Left ventricle myocardium inferior (tissue), 1 donor: ENCODE results near the gene TAMALIN. TPM values are rescaled to one million over a fixed set of nuclear protein-coding genes. Genes with fewer than 3 reads are reported as not detected.

Experiments
- DNase-seq: peaks from one replicate; pipeline ENCODE4 v3.0.0-alpha.2; 2020
- H3K27ac ChIP-seq: fragments of 200-600 bp; replicated peaks from 2 replicates; pipeline ENCODE4 v1.8.0; 2021
- H3K27me3 ChIP-seq: fragments of 200-600 bp; 2 replicates; pipeline ENCODE4 v1.8.0; 2021; ENCODE audit warnings: low read depth
- H3K36me3 ChIP-seq: fragments of 200-600 bp; 2 replicates; pipeline ENCODE4 v1.8.0; 2021
- H3K4me1 ChIP-seq: fragments of 200-600 bp; 2 replicates; pipeline ENCODE4 v1.8.0; 2021
- H3K4me3 ChIP-seq: fragments of 200-600 bp; 2 replicates; pipeline ENCODE4 v1.8.0; 2021; ENCODE audit warnings: mild to moderate bottlenecking, moderate library complexity
- H3K9me3 ChIP-seq: fragments of 200-600 bp; replicated peaks from 2 replicates; pipeline ENCODE4 v1.8.0; 2021
- CTCF ChIP-seq: fragments of 200-600 bp; IDR thresholded peaks from 2 replicates; pipeline ENCODE4 v1.8.0; 2021; ENCODE audit warnings: antibody characterized with exemption, mild to moderate bottlenecking, borderline replicate concordance
- intact Hi-C: fragments of 100-400 bp; cut with micrococcal nuclease; formaldehyde crosslinking; loops from one replicate; pipeline ENCODE4 v1.11.0; 2022
- long read RNA-seq: library from polyadenylated mRNA; unstranded; transcript quantifications from one replicate; pipeline ENCODE4 v2.0.0, GENCODE V29; 2021
- total RNA-seq: library from RNA; stranded (reverse); fragmentation: NEBNext Ultra II Directional; extraction: Animal tissue kit (Norgen Biotek cat#: 25700); gene quantifications from one replicate; pipeline ENCODE4 v1.2.1, GENCODE V29; 2021
- donor health status: DM: no; HTN: yes; CAD: no; lungs with severe emphysema.

Gene TAMALIN
- 20.0 TPM for total RNA-seq
- long read RNA-seq, transcript GRASP-201 (8 exons, 1,933 nt) = major isoform, 32 of 39 reads
- long read RNA-seq, partial matches to known transcripts = 1 of 39 reads
- long read RNA-seq, other reads (novel, unspliced or antisense) = 5 of 39 reads

DNA sequence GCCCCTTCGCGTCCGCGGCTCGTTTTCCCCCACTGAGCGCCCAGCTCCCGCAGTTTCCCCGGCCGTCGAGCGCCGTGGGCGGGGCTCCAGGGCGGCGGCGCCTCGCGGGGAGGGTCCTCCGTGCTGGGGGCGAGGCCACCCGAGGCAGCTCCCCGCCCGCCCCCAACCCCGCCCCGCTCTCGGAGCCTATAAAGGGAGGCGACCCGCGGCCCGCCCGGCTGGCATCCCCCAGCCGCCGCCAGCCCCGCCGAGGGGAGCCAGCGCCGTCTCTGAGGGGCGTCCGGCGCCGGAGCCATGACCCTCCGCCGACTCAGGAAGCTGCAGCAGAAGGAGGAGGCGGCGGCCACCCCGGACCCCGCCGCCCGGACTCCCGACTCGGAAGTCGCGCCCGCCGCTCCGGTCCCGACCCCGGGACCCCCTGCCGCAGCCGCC lies at the start of gene TAMALIN:
Gene TAMALIN, plus strand, starts transcription at position 221 of the 432 bp plus-strand sequence. Its CDS starts 74 bp downstream, at position 295.
- intact Hi-C loops = no loop called here
- Histone ChIP-seq H3K4me3 (peak within 1 kb of the TSS; percentile 86), H3K4me1 (peaks cover 68% of the 10 kb centered on the region), H3K27me3 (peaks cover 31% of the 10 kb centered on the region), H3K27ac (peak within 1 kb of the TSS; percentile 97), H3K9me3 (no peaks in the 10 kb centered on the region), H3K36me3 (peaks cover 15% of the 10 kb centered on the region)
- DNase-seq = peak; percentile 79
- no peak for TF ChIP-seq CTCF

- peaks cover 12% of the 10 kb centered on the region for H3K36me3 ChIP-seq
- no peak for DNase-seq
- H3K27me3 ChIP-seq = no peaks in the 10 kb centered on the region
- no peak overlapping the region for H3K27ac ChIP-seq
- H3K4me3 ChIP-seq = no peak overlapping the region
- TF ChIP-seq CTCF = no peak
- peaks cover 62% of the 10 kb centered on the region for H3K4me1 ChIP-seq
- no peaks in the 10 kb centered on the region for H3K9me3 ChIP-seq
- intact Hi-C loops = no loop called here
These were observed 48.2 kb upstream of the TAMALIN start for GRCh38 chr12:51958542-51958941.

GRCh38 chr12:51959211-51959610 lies 47.5 kb upstream of the TAMALIN start:
- no peak for DNase-seq
- H3K27me3 ChIP-seq = no peaks in the 10 kb centered on the region
- H3K9me3 ChIP-seq = no peaks in the 10 kb centered on the region
- intact Hi-C loops = no loop called here
- H3K36me3 ChIP-seq = peaks cover 14% of the 10 kb centered on the region
- peaks cover 56% of the 10 kb centered on the region for H3K4me1 ChIP-seq
- no peak overlapping the region for H3K4me3 ChIP-seq
- no peak overlapping the region for H3K27ac ChIP-seq
- no peak for TF ChIP-seq CTCF

DNA sequence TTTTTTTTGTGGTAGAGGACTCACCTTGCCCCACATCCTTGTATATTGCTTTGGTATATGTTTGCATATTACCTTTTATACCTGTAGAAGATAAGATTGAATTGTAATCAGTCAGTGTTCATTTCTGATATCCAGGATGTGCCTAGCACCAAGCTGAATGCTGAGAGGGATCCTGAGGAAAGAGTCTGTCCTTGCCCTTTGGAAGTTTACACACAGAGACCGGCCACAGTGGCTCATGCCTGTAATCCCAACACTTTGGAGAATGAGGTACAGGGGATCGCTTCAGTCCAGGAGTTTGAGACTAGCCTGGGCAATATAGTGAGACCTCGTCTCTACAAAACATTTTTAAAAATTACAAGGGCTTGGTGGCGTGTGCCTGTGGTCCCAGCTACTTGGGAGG lies 46.8 kb upstream of the TAMALIN start:
- peaks cover 49% of the 10 kb centered on the region for H3K4me1 ChIP-seq
- H3K27me3 ChIP-seq = no peaks in the 10 kb centered on the region
- TF ChIP-seq CTCF = no peak
- H3K36me3 ChIP-seq = peaks cover 14% of the 10 kb centered on the region
- H3K27ac ChIP-seq = no peak overlapping the region
- intact Hi-C loops = no loop called here
- no peak for DNase-seq
- H3K4me3 ChIP-seq = no peak overlapping the region
- H3K9me3 ChIP-seq = no peaks in the 10 kb centered on the region

- peaks cover 14% of the 10 kb centered on the region for H3K36me3 ChIP-seq
- peaks cover 43% of the 10 kb centered on the region for H3K4me1 ChIP-seq
- no peaks in the 10 kb centered on the region for H3K27me3 ChIP-seq
- H3K27ac ChIP-seq = no peak overlapping the region
- H3K4me3 ChIP-seq = no peak overlapping the region
- TF ChIP-seq CTCF = no peak
- intact Hi-C loops = no loop called here
- DNase-seq = no peak
- no peaks in the 10 kb centered on the region for H3K9me3 ChIP-seq
These were observed 46.3 kb upstream of the TAMALIN start for GRCh38 chr12:51960488-51960887.
